Natural killer cell (primary cell): ENCODE results near the gene SNX14. TPM values are rescaled to one million over a fixed set of nuclear protein-coding genes. Genes with fewer than 3 reads are reported as not detected.
"Not testable (repeated sequence)": the region's sequence is repeated elsewhere in the genome, so short reads cannot be mapped to it uniquely, and the experiment has no call there.

Experiments used
- ATAC-seq, 3 donors: fragments of 150-1000 bp in 2 of 3; fragments of 200-7000 bp in 1 of 3; cut with Tn5 transposase; 1 replicate in 1 of 3; 2 replicates in 2 of 3; pipeline ENCODE4 v1.10.0; 2021; ENCODE audit warnings: mild to moderate bottlenecking in 2 of 3, moderate library complexity in 2 of 3
- DNase-seq, 2 donors: peaks; one replicate each; pipeline versions ENCODE4 v3.0.0 to v3.0.0-alpha.2; 2013 to 2021; ENCODE audit warnings: mixed read lengths in 1 of 2
- H3K27ac ChIP-seq: one replicate; pipeline ENCODE4 v1.5.1; 2013; ENCODE audit warnings: mild to moderate bottlenecking, low read length
- H3K27me3 ChIP-seq: one replicate; pipeline ENCODE4 v1.6.1; 2013; ENCODE audit warnings: low read length; ENCODE audit not compliant: control insufficient read depth, insufficient read depth
- H3K36me3 ChIP-seq: one replicate; pipeline ENCODE4 v1.6.1; 2013; ENCODE audit warnings: low read length; ENCODE audit not compliant: control insufficient read depth, insufficient read depth
- H3K4me1 ChIP-seq: one replicate; pipeline ENCODE4 v1.6.1; 2013; ENCODE audit warnings: low read length; ENCODE audit not compliant: control insufficient read depth, insufficient read depth
- H3K4me3 ChIP-seq: one replicate; pipeline ENCODE4 v1.5.1; 2013; ENCODE audit warnings: low read length
- H3K9me3 ChIP-seq: one replicate; pipeline ENCODE4 v1.6.1; 2013; ENCODE audit warnings: low read length; ENCODE audit not compliant: control insufficient read depth, insufficient read depth
- H3K27ac Mint-ChIP-seq, 2 donors: one replicate each; pipeline ENCODE4 v1.8.0; 2022; ENCODE audit warnings: mild to moderate bottlenecking in 2 of 2, mixed read lengths in 2 of 2, moderate library complexity in 1 of 2
- H3K27me3 Mint-ChIP-seq, 2 donors: one replicate each; pipeline ENCODE4 v1.8.0; 2022; ENCODE audit warnings: low read depth in 2 of 2, mixed read lengths in 2 of 2
- H3K36me3 Mint-ChIP-seq: one replicate; pipeline ENCODE4 v1.8.0; 2022; ENCODE audit warnings: mixed read lengths
- H3K4me1 Mint-ChIP-seq, 2 donors: one replicate each; pipeline ENCODE4 v1.8.0; 2022; ENCODE audit warnings: mixed read lengths in 2 of 2
- H3K4me3 Mint-ChIP-seq: one replicate; pipeline ENCODE4 v1.8.0; 2022; ENCODE audit warnings: mild to moderate bottlenecking, moderate library complexity, mixed read lengths
- H3K9me3 Mint-ChIP-seq, 2 donors: one replicate each; pipeline ENCODE4 v1.8.0; 2022; ENCODE audit warnings: mixed read lengths in 2 of 2
- WGBS: methylation state at CpG from one replicate; pipeline ENCODE4 v1.1.7; 2013; ENCODE audit warnings: missing lambda C conversion rate; ENCODE audit not compliant: insufficient coverage; 5-methylcytosine and 5-hydroxymethylcytosine counted together
- intact Hi-C: fragments of 100-400 bp; cut with micrococcal nuclease; formaldehyde crosslinking; loops from one replicate; pipeline ENCODE4 v1.14.2; 2022
- total RNA-seq, 4 donors: library from RNA; stranded (reverse); fragments of 120-200 nt in 1 of 4; gene quantifications; one replicate each; pipeline versions ENCODE4 v1.2.3 to v1.2.4, GENCODE V29; 2013 to 2022
- TF ChIP-seq, protein P1 (sequence below): fragments of 200-600 bp; IDR thresholded peaks from one replicate; pipeline ENCODE4 v1.8.0; 2022; ENCODE audit warnings: antibody characterized with exemption

The SNX14 gene
- total RNA-seq, 3 donors from 2014 or later (not counting 1 experiment from before 2014, with no cell fraction given), result 73.0 to 109 (median 80.3) TPM

DNA sequence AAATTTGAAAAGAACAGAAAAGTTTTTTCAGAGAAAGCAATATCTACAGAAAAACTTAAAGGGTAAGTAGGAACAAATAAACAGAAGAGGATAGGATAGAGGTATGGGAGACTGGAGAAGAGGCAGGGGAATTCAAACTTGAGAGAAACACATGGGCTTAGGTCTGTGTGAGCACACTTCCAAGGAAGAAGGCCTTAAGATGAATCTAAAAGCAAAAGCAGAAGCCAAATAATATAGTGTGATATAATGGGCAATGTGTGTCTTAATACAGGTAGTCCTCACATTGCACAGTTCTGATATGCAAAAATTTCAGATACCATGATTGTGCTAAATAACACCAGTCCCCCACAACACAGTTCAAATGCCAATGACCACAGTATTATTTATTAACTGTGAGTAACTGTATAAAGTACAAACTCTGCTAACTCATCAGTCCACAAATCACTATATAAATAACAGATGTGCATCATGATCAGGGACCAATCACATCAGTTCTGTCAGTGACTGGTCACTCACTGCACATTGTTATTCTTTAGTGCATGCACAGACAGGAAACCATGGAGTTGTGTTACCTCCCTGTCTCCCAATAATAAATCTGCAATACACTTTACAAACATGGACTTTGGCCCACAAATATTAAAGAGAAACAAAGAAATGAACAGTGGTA is 18.6 kb downstream of the SNX14 start:
- H3K4me1 Mint-ChIP-seq, result peaks cover 7 to 15% of the 10 kb centered on the region in 2 donors
- H3K27me3 ChIP-seq, result no peaks in the 10 kb centered on the region
- no peak overlapping the region for H3K27ac ChIP-seq
- TF ChIP-seq, protein P1, sequence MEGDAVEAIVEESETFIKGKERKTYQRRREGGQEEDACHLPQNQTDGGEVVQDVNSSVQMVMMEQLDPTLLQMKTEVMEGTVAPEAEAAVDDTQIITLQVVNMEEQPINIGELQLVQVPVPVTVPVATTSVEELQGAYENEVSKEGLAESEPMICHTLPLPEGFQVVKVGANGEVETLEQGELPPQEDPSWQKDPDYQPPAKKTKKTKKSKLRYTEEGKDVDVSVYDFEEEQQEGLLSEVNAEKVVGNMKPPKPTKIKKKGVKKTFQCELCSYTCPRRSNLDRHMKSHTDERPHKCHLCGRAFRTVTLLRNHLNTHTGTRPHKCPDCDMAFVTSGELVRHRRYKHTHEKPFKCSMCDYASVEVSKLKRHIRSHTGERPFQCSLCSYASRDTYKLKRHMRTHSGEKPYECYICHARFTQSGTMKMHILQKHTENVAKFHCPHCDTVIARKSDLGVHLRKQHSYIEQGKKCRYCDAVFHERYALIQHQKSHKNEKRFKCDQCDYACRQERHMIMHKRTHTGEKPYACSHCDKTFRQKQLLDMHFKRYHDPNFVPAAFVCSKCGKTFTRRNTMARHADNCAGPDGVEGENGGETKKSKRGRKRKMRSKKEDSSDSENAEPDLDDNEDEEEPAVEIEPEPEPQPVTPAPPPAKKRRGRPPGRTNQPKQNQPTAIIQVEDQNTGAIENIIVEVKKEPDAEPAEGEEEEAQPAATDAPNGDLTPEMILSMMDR, result no peak
- H3K36me3 ChIP-seq, result peaks cover 14% of the 10 kb centered on the region
- no peaks in the 10 kb centered on the region for H3K9me3 Mint-ChIP-seq
- DNase-seq (no peak), ATAC-seq (no peak)
- intact Hi-C loops, result no loop called here
- no peak overlapping the region for H3K4me3 Mint-ChIP-seq
- no peaks in the 10 kb centered on the region for H3K9me3 ChIP-seq
- H3K36me3 Mint-ChIP-seq, result no peaks in the 10 kb centered on the region
- H3K27me3 Mint-ChIP-seq, result no peaks in the 10 kb centered on the region
- peak overlapping the region; percentile 1 to 7 for H3K27ac Mint-ChIP-seq
- no peak overlapping the region for H3K4me3 ChIP-seq
- H3K4me1 ChIP-seq, result peaks cover 8% of the 10 kb centered on the region

DNA sequence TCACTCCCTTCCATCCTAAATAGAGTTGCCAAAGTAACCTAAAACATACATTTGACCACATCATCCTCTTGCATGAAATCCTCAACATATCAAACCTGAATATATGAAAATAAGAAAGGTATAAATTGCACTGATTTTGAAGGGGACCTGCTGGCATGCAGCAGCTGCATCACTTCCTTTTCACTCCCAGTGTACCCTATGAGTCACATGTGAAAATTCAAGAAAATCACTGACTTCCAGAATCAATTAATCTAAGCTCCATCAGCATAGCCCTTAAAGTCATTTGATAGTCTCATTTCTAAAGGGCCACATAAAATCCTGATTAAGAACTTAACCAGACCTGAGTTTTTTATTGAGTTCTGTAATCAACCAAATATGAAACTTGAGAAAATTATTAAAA is 24.3 kb downstream of the SNX14 start:
- no peaks in the 10 kb centered on the region for H3K4me1 ChIP-seq
- no peaks in the 10 kb centered on the region for H3K27me3 ChIP-seq
- Mint-ChIP-seq H3K36me3 (peaks cover 2% of the 10 kb centered on the region), H3K27me3 (no peaks in the 10 kb centered on the region), H3K9me3 (no peaks in the 10 kb centered on the region), H3K4me3 (no peak overlapping the region), H3K4me1 (peaks cover 11 to 16% of the 10 kb centered on the region in 2 donors), H3K27ac (peak overlapping the region; percentile 67 to 69)
- intact Hi-C loops, result no loop called here
- H3K4me3 ChIP-seq, result no peak overlapping the region
- DNase-seq (no peak), ATAC-seq (no peak)
- no peaks in the 10 kb centered on the region for H3K9me3 ChIP-seq
- no peak overlapping the region for H3K27ac ChIP-seq
- H3K36me3 ChIP-seq, result peaks cover 26% of the 10 kb centered on the region
- TF ChIP-seq, protein P1, result no peak

DNA sequence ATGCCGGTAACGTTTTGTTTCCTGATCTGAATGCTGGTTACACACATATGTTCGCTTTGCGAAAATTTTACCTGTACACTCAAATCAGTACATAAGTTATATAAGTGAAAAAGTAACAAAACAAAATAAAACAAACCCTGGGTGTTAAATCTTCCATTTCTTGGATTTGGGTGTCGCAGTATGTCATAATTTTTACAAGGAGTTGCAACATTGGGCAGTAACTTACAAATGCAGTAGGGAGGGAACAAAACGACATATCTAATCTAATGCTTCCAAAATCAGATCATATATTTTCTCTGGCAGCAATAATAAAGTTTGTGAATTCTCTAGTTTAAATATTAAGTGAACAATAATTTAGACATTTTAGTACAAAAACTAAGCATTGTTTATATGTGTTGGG is 25.2 kb downstream of the SNX14 start:
- H3K4me1 Mint-ChIP-seq, result peaks cover 11 to 16% of the 10 kb centered on the region in 2 donors
- ATAC-seq (no peak), DNase-seq (no peak)
- no peak overlapping the region for H3K4me3 Mint-ChIP-seq
- Histone ChIP-seq H3K27ac (no peak overlapping the region), H3K27me3 (no peaks in the 10 kb centered on the region), H3K36me3 (peaks cover 27% of the 10 kb centered on the region), H3K4me1 (no peaks in the 10 kb centered on the region), H3K9me3 (no peaks in the 10 kb centered on the region), H3K4me3 (no peak overlapping the region)
- peak overlapping the region; percentile 39 to 67 for H3K27ac Mint-ChIP-seq
- peaks cover 5% of the 10 kb centered on the region for H3K36me3 Mint-ChIP-seq
- TF ChIP-seq, protein P1, result no peak
- no peaks in the 10 kb centered on the region for H3K9me3 Mint-ChIP-seq
- no peaks in the 10 kb centered on the region for H3K27me3 Mint-ChIP-seq
- WGBS, result 100% methylated on average over 1 of the region's 6 CpGs
- intact Hi-C loops, result no loop called here

DNA sequence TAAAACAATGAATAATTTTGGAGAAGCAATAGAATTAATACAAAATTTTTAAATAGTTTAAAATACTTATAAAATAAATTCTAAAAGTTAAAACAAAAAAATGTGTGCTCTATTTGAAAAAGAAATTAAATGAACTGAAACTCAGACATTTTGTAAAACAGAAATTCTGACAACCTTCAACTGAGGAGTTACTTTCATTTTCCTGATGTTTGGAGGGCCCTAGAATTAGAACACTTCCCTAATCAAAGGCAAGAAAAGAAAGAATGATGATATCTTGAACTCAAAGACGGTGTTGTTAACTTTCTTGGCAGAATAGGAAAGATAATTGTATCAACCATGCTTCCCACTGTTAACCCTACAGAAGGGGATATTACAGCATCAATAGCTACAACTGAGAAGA is 27.9 kb downstream of the SNX14 start:
- H3K4me1 Mint-ChIP-seq, result peaks cover 9 to 11% of the 10 kb centered on the region in 2 donors
- H3K27me3 ChIP-seq, result no peaks in the 10 kb centered on the region
- H3K27ac ChIP-seq, result no peak overlapping the region
- H3K36me3 ChIP-seq, result peaks cover 24% of the 10 kb centered on the region
- H3K27ac Mint-ChIP-seq, result peak overlapping the region in 1 of 2 donors; percentile 61
- H3K9me3 Mint-ChIP-seq, result no peaks in the 10 kb centered on the region
- peaks cover 5% of the 10 kb centered on the region for H3K36me3 Mint-ChIP-seq
- TF ChIP-seq, protein P1, result no peak
- no peaks in the 10 kb centered on the region for H3K9me3 ChIP-seq
- no peak overlapping the region for H3K4me3 ChIP-seq
- no peak overlapping the region for H3K4me3 Mint-ChIP-seq
- DNase-seq (no peak), ATAC-seq (no peak)
- no peaks in the 10 kb centered on the region for H3K27me3 Mint-ChIP-seq
- intact Hi-C loops, result no loop called here
- no CpG with 5 or more reads among the region's 1 CpG for WGBS
- no peaks in the 10 kb centered on the region for H3K4me1 ChIP-seq

DNA sequence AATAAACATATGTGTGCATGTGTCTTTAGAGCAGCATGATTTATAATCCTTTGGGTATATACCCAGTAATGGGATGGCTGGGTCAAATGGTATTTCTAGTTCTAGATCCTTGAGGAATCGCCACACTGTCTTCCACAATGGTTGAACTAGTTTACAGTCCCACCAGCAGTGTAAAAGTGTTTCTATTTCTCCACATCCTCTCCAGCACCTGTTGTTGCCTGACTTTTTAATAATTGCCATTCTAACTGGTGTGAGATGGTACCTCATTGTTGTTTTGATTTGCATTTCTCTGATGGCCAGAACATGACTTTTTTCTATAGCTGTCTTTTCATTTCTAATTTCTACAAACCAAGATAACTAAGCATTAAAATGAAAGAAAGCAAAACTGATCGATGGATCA is 29.4 kb downstream of the SNX14 start:
- intact Hi-C loops, H3K4me3 ChIP-seq, H3K4me1 Mint-ChIP-seq, DNase-seq, H3K27me3 ChIP-seq, H3K4me3 Mint-ChIP-seq, H3K4me1 ChIP-seq, H3K27ac ChIP-seq, H3K9me3 ChIP-seq, H3K27me3 Mint-ChIP-seq, H3K9me3 Mint-ChIP-seq, H3K36me3 Mint-ChIP-seq, ATAC-seq: not testable (repeated sequence)
- peak overlapping the region in 1 of 2 donors; percentile 41 for H3K27ac Mint-ChIP-seq
- H3K36me3 ChIP-seq, result peaks cover 26% of the 10 kb centered on the region
- no CpG with 5 or more reads among the region's 2 CpGs for WGBS
